GM21529 (cell line): Measurements from ENCODE around the gene COL23A1.

Experiments used
- ATAC-seq: cut with Tn5 transposase; IDR thresholded peaks from one replicate; pipeline ENCODE4 v1.9.1; 2021; ENCODE audit not compliant: unreplicated experiment

Gene COL23A1

DNA sequence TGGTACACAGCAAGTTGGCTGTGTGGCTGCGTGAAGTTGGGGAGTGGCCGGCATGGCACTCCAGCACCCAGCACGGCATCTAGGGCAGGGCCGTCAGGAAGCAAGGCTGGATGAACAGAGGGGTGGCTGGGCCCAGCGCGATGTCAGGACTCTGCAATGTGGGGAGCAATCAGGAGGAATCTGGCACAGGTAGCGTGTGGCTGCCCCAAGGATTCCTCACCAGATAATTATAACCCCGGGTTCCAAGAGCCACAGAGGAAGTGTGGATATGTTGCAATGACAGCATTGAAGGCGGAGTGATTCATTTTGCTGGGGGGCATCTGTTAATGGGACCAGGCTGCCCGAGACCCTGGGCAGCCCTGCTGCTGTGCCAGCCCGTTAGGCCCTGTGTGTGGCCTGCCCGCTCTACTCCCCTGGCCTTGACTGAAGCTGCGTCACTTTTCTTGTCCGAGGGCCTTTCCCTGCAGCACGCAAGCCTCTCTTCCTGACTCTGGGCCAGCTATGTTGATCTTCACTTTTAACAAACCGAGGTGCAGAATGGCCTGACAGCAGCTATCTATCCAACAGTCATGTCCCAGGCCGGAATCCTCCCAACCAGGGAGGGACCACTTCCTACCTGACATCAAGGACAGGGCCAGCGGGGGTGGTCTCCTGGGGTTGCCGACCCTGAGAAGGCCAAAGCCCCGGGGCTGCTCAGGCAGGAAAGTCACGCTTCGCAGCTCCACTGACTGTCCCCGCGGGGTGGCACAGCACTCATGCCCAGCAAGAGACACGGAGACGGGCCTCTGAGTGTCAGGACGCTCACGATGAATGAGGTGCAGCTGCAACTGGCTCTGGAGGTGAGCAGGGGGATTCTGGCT lies 239.6 kb downstream of the COL23A1 start:
- ATAC-seq = no peak

DNA sequence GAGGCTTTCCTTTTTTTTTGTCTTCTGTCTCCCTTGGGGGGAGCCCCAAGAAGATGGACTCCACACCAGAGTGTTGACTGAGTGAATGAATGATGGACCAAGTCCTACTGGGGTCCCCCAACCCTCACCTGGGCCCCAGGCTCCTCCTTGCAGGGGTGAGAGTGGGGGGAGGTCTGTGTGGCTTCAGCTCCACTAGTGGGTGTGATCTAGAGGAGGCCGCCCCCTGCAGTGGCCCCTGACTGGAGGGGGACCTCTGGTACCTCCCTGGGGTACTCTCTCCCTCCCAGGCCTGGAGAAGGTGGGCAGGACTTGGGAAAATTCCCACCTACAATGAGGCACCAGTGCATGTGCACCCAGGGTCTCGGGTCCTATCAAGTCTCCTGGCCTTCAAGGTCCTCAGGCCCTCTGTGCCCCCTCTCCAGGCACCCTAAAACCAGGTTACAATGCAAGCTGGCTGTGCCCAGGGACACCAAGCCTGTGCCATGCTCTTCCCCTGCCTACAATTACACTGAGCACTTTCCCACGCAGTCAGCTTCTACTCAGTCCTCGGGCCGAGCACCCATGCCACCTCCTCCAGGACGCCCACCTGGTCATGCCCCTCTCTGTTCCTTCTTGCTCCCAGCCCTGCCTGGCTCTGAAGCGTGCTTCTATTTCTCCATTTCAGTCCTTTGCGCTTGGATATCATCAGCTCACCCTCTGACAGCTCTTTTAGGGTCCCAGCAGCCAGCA lies 240.4 kb downstream of the COL23A1 start:
- no peak for ATAC-seq

DNA sequence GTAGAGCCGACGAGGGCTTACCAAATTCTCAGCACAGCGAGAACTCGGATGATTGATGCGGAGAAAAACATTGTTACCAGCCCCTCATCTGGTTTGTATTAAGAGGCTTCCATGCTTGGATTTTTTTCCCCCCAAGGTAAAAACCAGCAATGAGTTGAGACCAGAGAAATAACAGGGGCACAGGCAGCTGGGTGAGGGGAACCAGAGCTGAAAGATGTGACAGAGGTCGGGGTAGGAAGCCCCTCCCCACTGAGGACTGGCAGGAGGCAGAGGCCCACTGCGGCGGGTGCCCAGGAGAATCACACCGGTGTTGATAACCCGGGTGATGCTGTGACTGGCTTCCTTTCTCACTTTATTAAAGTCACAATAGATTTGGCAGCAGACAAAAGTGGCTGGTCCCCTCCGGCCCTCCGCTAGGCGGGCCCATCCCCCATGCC lies 241.1 kb downstream of the COL23A1 start:
- ATAC-seq = no peak

DNA sequence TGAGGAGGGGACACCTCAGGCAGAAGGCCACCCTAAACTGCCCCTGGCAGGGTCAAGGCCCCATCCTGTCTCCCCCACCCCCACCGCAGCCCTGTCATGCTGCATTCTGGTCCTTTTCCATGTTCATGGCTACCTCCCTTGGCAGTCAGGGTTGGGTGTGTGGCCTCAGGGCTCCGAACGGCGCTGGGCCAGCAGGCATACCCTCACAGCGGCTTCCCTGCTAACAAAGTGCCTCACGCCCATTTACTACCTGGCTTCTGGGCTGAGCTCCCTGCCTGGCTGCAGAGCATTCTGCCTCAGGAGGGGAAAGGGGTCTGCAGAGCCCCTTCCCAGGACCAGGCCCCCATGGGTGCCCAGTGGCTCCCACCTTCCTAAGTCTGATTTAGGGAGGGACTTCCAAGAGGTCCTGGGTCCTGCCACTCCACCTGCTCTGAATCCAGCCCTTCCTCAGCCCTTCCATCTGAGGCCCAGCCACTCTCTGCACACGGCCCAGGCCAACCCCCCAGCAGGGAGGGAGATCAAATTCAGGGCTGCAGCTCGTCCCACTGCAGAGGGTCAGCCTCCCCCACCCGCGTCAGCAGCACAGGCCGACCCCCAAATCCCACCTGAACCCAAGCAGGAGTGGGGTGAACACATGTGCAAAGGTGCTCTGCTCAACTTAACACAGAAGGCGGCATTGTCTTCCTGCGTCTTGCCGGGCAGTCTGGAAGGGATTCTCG lies 241.7 kb downstream of the COL23A1 start:
- no peak for ATAC-seq

DNA sequence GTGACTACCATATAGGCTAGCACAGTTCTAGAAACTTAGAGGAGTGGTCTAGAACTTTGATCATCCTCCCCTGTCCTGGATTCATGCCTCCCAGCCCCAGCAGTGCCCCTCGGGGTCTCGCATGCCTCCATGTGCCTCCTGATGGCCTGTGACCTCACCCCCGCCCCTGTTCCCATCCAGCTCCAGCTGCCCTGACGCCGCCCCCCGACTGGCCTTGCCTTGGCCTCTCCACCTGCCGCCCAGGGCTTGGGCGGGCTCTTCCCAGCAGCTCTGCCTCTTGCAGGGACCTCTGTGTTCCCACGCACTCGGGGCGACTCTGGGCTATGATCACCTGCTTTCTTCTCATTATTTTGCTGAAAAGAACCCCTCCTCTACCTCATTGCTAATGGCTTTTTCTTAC lies 242.2 kb downstream of the COL23A1 start:
- ATAC-seq = no peak

DNA sequence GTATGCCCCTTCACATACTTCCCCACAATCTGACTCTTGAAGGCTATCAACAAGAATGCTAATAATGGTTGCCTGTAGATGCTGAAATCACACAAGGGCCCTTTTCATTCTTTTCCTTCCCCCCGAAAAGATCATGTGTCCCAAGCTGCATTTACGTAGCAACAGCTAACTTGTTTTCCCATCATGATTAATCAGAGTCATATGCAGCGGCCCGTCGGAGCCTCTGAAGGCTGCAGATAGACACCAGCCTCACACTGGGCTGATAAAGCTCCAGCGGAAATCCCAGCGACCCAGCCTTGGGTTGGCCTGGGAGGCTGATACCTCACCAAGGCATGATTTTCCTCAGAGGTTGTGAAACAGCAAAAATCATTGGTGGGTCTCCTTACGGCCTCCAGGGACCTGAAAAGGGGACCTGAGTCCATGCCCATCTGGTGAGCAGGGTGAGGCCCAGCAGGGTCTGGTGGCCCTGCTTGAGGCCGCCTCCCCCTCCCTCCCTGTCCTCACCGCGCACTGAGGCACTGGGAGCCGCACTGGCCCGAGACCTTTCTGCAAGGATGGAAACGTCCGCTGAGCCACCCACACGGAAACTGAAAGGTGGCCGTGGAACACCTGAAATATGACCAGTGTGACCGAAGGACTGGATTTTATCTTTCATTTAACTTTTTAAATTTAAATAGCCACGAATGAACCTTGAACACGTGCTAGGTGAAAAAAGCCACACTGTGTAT lies 243.4 kb downstream of the COL23A1 start:
- no peak for ATAC-seq

DNA sequence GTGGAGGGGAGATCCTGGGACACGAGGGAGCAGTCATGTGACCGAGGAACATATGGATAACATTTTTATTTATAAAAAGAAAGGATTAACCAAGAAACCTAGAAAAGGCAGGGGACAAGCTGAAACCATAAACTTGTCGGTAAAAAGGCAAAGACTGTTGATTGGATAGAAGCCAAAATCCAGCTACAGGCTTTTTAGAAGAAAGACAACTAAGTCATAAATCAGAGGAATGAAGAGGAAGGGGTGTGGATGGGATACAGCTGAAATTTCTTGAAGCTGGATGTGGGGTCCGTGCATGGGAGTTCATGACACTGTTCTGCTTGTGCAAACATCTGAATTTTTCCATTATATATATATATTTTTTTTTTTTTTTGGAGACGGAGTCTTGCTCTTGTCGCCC lies 246.9 kb downstream of the COL23A1 start:
- no peak for ATAC-seq

DNA sequence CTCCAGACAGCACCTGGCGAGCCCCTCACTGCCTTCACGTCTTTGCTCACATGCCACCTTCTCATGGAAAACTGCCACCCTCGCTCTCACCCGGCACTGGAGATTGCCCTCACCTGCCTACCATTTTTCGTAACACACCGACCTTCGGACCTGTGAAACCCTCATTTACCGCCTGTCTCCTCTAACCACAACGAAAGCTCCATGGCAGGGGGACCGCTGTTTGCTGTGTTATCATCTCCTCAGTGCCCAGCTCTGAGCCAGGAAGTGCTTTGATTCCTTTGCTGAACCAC lies 248.4 kb downstream of the COL23A1 start:
- ATAC-seq = no peak

DNA sequence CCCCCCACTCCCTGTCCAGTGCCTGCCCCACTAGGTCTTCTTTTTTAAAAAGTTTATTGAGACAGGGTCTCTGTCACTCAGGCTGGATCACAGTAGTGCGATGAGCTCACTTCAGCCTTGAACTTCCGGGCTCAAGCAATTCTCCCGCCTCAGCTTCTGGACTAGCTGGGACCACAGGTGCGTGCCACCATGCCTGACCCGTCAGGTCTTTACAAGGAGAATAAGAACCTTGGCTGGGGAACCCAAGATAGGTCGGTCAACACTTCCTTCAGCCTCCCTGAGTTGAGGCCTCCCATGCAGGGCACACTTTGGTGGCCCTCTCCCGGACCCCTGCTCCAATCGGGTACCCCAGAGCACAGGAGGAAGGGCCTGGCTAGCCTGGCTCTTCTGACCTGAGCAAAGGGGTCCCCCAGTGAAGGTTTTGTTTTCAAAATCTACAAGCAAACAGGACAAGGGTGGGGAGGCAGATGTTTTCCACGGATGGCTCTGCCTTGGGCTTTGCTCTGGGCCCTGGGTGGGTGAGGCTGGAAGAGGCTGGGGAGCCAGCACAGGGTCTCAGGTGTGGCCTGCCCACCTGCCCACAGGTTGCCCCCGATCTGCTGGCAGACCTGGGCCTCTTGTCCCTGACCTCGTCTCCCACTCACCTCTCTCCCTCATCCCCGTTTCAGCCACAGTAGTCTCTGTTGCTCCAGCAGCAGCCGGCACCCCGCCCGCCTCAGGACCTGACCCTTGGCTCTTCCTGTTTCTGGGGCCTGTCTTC lies 248.9 kb downstream of the COL23A1 start:
- no peak for ATAC-seq

DNA sequence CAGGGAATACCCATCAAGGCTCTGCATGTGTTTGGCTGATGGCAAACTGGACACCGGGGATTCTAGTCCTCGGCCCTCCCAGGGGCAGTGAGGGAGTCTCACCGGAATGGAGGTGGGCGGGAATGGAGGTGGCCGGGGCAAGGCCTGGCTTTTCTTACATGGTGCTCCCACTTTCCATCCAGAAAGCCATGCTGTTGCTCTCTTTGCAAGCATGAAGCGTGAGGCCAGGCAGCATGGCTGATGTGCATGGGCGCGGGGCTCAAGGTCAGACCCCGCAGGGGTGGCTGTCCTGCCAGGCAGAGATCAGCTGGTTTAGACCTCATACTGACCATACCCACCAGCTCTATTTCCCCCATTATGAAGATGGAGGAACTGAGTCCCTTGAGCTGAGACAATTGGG lies 249.6 kb downstream of the COL23A1 start:
- no peak for ATAC-seq

DNA sequence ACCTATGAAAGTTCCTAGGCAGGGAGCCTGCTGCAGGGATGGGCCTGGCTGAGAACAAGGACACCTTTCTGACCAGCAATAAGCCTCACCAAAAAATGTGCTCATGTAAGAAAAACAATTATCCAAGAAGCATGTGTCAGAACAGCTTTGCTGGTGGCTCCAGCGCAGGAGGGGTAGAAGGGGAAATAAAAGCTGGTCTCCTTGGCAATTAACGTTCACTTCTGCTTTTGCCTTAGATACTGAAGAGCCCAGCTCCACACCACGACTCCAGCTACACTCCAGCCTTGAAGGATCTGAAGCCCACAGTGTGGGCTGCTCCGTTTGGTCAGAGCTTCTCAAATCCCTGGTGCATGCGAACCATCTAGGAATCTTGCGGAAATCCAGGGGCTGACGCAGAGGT lies 250.0 kb downstream of the COL23A1 start:
- ATAC-seq = no peak

DNA sequence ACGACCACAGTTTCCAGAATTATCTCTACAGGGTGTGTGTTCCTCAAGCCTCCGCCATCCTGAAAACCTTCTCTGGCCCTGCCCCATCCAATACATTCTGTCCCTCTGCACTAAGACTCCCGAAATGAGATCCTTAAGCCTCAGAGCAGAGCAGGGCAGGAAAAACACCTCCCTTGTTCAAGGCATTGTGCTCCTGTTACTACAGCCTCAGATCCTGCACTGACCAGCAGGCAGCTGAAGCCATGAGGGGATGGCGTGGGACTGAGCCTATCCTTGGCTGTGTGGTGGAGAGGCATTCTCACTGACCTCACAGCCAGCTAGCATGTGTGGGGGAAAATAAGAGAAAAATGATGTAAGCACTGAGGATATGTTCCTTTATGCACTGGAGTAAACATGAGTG lies 250.9 kb downstream of the COL23A1 start:
- no peak for ATAC-seq

DNA sequence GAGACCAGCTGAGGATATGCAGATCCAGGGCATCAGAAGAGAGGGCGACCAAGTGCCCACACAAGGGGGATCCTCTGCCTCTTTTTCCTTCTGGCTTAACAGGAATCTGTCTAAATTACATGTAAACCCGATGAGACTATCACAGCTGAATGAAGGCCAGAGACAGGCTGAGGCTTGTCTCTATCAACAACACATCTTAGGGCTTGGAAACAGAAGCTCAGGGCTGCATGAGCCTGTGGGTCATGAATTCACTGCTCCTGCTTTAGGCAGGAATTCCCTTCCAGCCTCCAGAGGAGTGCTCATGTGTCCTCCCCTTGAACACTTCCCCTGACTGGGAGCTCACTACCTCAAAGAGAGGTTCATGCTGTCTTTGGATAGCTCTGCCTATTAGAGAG lies 251.4 kb downstream of the COL23A1 start:
- ATAC-seq = no peak

DNA sequence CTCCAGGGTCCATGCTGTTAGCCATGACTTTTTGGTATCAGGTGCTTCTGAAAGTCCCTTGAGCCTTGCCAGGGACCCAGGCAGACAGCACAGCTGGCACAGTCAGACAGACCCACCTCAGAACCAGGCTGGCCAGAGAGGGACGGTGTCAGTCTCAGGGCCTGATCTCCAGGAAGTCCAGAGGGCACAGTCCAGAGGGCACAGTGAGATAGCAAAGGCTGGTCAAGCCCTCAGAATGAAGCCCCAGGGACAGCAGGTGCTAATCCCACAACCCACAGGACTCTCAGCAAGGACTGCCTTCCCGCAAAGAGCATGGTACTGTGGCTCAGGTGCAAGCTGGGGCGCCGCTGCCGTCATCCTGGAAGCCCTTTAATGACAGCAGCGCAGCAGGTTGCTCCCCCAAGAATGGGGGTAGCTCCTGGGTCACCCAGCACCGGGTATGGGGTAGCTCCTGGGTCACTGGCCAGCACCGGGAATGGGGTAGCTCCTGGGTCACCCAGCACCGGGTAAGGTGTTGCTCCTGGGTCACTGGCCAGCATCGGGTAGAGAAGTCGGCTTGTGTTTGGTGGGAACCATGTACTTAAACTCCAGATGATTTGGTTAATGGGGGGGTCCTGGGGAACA lies 252.0 kb downstream of the COL23A1 start:
- ATAC-seq = no peak

DNA sequence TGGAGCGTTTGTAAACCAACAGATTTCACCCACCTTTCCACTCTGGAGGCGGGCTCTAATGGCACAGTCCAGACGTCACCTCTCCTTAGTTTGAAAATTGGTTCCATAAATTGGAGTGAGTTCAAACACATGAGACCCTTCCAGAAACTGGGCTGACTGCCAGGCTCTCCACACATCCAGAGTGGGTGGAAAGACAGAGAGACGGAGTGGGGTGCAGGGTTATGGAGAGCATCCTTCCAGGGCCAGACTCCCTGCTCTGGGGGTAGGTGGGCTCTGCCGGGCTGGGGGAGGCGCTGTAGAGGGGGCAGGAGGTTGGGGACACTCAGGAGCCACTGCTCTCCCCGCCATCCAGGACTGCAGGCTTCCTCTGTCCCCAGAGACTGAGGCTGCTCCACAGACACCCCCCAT lies 252.9 kb downstream of the COL23A1 start:
- ATAC-seq = no peak

DNA sequence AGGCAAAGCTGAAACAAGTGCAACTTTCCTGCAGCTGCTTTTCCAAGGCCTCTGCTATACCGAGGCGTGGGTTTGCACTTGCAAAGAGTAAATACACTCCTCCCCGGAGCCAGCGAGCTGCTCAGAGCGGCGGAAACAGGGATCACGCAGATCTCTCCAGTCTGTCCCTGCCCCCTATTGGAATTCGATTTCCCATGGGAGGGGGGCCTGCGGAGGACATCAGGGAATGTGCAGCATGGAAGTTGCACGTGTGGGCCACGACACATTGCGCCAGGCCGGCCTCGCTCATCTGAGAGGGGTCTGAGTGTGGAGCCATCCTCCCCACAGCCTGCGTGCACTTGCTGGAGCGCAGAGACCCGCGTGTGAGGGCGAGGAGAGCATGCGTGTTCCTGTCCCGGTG lies 253.3 kb downstream of the COL23A1 start:
- no peak for ATAC-seq

DNA sequence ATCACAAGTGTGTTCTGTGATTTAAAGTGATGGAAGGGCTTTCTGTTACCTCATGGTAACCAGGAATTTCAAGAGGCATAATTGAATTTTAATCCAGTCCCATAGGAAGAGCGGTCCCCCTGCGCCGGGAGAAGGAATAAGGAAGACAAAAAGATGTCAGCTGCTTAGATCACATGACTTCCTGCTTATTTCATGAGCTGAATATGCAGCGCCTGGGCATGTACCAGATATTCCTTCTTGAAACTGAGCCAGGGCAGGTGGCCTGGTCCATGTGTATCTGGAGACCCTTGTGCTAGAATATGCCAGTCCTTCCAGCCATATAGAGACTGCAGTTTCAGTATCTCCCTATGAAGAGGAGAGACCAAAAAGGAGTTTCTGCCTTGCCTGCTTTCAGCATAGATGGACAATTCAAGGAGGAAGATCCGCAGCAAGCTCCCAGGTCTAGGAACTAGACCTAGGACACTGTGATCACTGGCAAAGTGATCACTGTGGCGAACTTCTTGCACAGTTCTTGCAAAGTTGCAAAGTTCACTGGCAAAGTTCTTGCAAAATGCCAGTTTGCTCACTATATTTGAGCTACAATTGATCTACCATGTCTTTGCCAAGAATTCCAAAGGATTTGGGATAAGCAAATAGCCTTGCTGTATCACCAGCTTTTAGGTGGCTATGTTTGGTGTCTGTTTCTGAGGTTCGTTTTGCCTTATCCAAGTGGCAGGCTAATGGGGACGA lies 254.7 kb downstream of the COL23A1 start:
- no peak for ATAC-seq

DNA sequence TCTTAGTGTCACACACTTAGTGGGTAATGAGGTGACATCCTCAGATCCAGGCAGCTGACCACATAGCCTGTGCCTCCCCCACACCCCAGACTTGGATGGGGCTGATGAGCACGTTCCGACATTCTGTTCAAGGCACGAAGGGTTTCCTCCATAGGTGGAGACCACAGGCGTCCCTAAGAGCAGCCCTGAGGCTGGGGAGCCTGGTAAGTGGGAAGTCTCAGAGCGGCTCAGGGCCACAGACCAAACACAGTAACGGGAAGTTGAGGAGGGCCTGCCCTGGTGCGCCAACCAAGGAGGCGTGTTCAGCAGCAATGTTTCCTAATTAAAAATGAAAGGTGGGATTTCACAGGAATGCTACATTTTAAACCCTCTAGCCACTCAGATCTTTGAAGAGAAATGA lies 255.3 kb downstream of the COL23A1 start:
- ATAC-seq = no peak

DNA sequence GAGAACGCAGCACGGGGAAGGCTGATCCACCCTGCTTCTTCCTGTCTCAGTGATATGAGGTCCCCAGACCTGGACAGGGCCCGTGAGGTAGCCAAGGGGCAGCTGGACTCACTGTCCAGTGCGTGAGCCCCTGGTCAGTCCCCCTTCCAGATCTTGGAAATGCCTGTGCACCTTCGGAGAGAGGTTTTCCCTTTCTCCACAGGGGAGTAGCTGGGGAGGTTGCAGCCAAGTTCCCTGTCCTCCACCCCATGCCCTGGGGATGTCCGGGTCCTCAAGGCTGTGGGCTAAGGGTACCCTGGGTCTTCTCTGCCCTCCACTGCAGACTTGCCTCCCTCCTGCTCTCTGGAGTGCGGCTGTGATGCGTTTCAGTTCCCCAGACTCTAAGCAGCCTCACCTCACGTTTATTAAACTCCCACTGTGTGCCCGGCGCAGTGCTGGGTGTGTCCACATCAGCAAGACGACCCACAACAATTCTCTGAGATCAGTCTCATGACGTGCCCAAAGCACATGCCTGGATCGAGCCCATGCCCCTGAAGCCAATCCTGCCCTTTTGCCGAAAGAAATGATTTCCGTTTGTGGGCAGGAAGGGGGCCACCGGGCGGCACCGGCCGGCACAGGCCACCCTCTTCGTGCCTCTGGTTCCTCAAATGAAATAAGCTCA lies 256.2 kb downstream of the COL23A1 start:
- ATAC-seq = no peak
